Astrocyte of the hippocampus (primary cell): ENCODE data around the gene PHYHD1.

ENCODE experiments used
- DNase-seq: peaks from one replicate; pipeline ENCODE4 v3.0.0; 2011; ENCODE audit warnings: low read depth, low spot score

Gene PHYHD1

DNA sequence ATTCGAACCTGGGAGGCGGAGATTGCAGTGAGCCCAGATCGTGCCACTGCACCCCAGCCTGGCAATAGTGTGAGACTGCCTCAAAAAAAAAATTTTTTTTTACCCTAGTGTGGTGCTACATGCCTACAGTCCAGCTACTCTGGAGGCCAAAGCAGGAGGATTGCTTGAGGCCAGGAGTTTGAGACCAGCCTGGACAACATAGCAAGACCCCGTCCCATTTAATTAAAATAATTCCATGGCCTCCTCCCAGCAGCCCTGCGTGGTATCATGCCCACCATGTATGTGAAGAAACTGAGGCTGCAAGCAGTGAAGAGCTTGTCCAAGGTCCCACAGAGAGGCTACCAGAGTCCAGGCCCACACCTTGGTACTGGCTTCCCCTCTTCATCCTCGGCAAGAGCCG, 19.4 kb upstream of the PHYHD1 start:
- no peak for DNase-seq

DNA sequence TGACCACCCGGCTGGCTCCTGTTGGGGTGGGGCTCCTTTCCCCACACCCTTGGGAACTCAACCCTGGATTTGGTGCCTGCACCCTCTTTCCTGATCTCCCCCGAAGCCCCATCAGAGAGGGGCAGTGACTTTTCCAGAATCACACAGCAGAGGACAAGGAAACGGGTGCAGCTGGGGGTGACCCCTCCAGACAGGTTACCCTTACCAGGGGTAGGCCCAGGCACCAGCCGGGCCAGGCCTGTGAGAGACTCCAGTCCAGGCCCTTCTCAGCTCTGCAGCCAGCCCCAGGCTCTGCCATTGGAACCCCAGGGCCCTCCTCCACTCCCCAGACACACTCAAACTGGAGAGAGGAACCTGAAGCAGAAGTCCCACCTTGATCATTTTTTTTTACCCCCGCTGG, 19.0 kb upstream of the PHYHD1 start:
- DNase-seq = no peak

DNA sequence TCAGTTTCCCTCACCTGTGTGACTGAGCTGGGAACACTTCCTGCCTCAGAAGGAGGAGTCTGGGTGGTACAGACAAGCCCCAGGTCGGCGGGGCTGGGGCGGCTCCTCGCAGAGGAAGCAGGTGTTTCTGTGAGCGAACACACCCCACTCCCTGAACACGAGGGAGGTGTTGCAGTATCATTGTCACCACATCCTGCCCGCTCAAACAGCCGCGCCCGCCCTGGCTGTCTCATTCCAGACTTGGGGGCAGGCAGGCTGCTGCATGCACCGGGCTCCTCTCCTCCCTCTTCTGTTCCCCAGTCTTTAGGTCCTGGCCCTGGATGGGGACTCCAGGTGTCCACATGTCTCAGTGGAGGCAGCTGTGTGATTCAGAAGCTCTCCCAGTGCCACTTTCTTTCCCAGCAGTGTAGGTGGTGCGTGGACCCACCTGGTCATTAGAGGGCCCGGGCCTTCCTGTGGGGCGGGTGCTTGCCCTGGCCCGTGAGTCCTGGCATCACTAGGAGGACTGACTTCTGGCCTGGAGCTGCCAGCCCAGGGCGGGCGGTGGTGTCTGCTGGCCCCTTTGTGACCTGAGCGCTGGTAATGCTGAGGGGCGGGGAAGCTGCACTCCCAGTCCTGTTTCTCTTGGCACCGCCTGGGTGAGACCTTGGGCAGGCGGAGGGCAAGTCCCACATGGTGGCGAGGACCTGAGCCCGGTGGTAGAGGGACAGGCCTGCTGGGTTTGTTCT, 18.3 kb upstream of the PHYHD1 start:
- no peak for DNase-seq

DNA sequence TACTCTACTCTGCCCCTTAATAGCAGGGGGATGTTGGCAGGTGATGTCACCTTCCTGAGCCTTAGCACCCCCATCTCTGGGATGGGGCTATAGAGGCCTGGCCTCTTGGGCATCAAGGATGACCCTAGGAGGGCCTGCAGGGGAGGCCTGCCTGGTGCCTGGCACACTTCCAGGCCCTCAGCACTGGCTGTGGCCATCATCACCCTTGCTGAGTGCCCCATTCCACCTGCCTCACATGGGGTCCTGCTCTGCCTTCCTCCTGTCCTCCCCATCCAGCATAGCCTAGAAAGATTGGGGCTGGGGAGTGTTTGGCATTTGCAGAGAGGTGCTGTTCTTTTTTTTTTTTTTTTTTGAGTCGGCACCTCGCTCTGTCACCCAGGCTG, 17.7 kb upstream of the PHYHD1 start:
- DNase-seq = no peak

DNA sequence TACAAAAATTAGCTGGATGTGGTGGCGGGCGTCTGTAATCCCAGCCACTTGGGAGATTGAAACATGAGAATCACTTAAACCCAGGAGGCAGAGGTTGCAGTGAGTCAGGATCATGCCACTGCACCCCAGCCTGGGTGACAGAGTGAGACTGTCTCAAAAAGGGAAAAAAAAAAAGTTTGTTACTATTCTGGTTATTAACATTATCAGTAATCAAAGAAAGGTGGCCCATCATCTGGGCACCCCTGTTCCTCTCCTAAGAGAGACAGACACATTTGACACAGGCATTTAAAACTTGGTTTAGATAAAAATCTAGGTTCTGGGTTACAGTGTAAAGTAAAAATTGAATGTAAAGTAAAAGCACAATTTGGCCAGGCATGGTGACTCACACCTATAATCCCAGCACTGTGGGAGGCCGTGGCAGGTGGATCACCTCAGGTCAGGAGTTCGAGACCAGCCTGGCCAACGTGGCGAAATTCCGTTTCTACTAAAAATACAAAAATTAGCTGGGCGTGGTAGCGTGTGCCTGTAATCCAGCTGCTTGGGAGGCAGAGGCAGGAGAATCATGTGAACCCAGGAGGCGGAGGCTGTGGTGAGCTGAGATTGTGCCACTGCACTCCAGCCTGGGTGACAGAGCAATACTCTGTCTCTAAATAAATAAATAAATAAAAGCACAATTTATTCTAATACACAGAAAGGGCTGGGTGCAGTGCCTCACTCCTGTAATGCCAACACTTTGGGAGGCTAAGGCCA, 16.7 kb upstream of the PHYHD1 start:
- DNase-seq = no peak

DNA sequence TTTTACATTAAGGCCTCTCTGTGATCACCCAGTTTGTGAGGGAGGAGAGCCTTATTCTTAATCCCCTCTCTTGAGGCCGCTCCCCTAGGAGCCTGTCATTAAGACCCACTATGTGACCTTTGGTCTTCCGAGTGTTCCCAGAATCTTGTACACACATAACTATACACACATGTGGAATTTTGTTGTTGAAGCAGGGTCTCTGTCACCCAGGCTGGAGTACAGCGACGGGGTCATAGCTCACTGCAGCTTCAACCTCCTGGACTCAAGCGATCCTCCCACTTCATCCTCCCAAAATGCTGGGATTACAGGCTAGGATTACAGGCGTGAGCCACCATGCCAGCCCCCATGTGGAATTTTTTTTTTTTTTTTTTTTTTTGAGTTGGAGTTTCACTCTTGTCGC, 14.8 kb upstream of the PHYHD1 start:
- no peak for DNase-seq

DNA sequence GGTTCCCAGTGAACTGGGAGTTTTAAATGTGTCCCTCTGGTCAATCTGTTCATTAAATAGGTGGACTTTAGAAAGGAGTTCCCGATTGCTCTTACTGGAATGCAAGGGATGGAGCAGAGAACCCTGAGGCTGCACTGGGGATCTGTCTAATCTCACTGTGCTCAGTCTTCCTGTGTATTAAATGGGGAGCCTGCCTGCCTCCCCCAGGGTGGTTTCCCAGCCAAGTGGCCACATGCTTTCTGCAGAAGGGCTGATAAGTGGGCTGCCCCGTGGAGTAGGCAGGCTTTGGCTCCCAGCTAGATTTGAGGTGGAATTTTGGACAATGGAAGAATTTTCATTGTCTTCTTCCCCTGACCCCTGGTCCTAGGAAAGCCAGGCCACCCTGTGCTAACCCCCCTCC, 14.0 kb upstream of the PHYHD1 start:
- DNase-seq = no peak

DNA sequence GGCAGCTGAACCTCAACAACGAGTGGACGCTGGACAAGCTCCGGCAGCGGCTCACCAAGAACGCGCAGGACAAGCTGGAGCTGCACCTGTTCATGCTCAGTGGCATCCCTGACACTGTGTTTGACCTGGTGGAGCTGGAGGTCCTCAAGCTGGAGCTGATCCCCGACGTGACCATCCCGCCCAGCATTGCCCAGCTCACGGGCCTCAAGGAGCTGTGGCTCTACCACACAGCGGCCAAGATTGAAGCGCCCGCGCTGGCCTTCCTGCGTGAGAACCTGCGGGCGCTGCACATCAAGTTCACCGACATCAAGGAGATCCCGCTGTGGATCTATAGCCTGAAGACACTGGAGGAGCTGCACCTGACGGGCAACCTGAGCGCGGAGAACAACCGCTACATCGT, 12.4 kb upstream of the PHYHD1 start:
- DNase-seq = no peak

DNA sequence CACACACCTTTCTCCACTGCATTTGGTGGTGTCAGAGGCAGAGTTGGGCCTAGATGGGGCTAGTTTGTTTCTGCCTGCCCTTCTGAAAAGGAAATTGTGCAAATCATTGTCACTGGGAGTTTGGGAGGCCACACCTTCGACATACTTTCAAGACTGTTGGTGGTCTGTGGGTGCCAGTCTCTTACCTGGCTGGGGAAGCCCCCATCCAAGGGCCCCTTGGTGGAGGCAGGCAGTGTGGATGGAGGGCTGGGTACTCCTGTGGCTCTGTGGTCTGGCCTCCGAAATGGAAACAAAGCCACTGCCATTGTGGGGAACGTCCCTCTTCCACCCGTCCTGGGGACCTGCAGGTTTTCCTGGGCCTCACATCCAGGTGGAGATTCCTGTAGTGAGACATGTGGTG, 10.9 kb upstream of the PHYHD1 start:
- no peak for DNase-seq

DNA sequence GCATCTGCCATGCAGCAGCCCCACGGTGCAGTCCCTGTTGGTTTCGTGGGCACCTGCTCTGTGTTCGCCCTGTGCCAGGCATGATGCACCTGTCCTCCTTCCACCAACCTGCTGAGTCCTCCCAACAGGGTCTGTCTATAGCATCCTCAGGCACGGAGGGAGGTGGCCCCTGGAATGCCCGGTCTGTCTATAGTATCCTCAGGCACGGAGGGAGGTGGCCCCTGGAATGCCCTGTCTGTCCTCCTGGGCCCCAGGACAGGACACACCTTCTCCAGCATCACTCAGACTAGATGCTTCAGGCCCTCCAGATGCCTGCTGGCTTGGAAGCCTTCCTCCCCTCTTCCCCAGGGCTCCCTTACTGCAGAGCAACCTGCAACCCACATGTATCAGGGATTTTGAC, 9.9 kb upstream of the PHYHD1 start:
- DNase-seq = no peak

DNA sequence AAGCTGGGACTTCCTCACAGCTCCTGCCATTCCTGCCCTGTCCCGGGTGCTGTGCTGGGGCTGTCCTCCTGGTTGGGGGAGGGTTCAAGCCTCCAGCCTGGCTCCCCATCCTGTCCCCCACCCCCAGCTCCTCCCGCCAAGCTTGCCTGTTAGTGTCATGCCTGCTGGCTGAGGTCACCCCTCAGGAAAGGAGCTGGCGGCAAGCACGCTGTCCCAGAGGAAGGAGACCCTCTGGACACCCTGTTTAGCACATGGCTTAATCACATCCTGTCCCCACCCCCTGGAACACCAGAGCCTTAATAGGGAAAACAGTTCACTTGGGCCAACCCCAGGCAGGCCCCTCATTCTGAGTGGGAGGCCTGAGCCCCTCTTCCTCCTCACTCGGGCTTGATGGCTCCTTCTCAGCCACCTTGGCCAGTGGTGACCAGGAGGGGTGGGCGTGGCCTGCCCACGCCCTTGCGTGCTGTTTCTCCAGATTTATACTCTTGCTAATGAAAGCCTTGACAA, 9.2 kb upstream of the PHYHD1 start:
- DNase-seq = peak; percentile 84

DNA sequence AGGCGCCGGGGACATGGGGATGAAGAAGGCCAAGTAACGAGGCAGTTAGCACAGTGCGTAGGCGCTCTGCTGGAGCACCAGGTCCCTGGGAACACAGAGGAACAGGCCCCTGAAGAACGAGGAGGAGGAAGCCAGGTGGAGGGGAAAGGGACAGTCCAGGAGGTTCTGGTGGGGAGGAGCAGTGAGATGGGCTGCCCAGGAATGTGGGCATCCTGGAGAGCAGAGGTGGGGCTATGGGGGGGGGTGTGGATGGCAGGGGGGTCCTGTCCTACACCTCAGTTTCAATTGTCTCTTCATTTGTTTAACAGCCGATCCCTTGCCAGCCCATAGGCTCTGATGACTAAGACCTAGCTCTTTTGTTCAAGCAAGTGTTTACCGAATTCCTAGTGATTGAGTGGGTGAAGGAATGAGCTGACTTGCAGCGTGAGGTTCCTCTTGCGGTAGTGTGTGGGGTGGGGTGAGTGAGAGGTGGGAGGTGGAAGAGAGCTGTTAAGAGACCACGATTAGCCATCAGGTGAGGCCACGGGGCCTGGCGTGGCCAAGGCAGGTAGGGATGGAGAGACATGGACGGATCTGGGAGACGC, 8.4 kb upstream of the PHYHD1 start:
- peak; percentile 95 for DNase-seq

DNA sequence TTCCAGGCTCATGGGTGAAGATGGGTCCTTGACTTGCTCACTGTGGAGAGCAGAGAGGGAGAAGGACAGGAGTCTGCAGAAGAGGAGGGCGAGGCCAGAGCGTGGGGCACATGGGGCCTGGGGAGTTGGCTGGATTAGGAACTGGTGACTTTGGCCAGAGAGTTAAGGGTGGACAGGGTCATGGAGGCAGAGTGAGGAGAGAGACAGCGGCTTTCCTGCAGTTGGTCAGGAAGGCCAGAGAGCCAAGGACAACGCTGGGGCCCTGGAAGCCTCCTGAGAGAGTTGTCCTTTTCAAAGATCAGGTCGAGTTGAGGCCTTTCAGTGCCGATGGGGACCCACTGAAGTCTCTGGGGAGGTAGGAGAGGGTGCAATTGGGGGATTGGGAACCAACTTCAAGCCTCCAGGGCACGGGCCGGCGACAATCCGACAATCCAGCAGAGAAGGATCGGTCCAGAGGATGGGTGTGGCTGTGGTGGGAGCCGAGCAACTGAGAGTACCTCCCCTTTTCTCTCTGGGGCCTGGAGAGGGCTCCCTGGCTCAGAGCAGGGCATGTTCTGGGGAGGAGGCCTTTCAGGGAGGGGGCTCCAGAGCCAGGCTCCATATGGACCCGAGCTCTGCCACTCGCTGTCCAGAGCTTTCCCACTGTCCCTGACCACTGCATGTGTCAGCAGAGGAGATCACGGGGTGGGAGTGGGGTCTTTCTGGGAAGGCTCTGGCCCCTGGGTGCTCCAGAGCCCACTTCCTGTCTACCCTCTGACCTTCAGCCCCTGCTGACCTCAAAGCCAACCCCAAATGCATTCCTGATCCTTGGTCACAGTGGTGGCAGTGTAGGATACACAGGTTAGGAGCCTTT, 7.5 kb upstream of the PHYHD1 start:
- DNase-seq = no peak

DNA sequence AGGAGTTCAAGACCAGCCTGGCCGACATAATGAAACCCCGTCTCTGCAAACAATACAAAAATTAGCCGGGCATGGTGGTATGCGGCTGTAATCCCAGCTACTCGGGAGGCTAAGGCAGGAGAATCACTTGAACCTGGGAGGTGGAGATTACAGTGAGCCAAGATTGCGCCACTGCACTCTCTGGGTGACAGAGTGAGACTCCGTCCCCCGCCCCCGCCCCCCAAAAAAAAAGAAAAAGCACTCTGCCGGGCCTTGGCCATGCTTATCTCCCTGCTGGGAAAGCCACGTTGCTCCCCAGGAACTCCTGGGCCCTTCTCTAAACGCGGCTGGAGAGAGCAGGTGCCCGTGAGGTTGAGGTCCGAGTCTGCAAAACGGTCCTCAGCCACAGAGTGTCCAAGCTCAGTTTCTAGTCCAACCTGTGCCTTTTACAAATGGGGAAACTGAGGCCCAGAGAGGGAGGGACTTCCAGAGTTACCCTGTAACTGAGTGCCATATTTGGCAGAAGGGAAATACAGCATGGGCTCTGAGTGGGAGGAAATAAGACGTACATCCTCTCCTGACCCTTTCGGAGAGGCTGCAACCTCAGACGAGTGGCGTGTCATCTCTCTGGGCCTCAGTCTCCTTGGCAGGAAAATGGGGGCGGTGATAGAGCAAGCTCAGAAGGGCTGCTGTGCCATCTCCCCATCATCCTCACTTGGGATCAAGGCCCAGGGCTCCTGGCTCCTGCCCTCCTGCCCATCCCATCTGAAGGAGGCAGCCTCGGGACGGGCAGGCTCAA, 6.6 kb upstream of the PHYHD1 start:
- DNase-seq = no peak

DNA sequence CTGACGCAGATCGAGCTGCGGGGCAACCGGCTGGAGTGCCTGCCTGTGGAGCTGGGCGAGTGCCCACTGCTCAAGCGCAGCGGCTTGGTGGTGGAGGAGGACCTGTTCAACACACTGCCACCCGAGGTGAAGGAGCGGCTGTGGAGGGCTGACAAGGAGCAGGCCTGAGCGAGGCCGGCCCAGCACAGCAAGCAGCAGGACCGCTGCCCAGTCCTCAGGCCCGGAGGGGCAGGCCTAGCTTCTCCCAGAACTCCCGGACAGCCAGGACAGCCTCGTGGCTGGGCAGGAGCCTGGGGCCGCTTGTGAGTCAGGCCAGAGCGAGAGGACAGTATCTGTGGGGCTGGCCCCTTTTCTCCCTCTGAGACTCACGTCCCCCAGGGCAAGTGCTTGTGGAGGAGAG, 4.6 kb upstream of the PHYHD1 start:
- DNase-seq = peak; percentile 36

DNA sequence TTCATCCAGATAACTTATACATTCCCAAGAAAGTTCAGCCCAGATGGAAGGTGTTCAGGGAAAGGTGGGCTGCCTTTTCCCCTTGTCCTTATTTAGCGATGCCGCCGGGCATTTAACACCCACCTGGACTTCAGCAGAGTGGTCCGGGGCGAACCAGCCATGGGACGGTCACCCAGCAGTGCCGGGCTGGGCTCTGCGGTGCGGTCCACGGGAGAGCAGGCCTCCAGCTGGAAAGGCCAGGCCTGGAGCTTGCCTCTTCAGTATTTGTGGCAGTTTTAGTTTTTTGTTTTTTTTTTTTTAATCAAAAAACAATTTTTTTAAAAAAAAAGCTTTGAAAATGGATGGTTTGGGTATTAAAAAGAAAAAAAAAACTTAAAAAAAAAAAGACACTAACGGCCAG, 4.0 kb upstream of the PHYHD1 start:
- no peak for DNase-seq

DNA sequence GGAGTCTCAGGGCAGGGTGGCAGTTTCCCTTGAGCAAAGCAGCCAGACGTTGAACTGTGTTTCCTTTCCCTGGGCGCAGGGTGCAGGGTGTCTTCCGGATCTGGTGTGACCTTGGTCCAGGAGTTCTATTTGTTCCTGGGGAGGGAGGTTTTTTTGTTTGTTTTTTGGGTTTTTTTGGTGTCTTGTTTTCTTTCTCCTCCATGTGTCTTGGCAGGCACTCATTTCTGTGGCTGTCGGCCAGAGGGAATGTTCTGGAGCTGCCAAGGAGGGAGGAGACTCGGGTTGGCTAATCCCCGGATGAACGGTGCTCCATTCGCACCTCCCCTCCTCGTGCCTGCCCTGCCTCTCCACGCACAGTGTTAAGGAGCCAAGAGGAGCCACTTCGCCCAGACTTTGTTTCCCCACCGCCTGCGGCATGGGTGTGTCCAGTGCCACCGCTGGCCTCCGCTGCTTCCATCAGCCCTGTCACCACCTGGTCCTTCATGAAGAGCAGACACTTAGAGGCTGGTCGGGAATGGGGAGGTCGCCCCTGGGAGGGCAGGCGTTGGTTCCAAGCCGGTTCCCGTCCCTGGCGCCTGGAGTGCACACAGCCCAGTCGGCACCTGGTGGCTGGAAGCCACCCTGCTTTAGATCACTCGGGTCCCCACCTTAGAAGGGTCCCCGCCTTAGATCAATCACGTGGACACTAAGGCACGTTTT, 3.5 kb upstream of the PHYHD1 start:
- DNase-seq = peak; percentile 92

DNA sequence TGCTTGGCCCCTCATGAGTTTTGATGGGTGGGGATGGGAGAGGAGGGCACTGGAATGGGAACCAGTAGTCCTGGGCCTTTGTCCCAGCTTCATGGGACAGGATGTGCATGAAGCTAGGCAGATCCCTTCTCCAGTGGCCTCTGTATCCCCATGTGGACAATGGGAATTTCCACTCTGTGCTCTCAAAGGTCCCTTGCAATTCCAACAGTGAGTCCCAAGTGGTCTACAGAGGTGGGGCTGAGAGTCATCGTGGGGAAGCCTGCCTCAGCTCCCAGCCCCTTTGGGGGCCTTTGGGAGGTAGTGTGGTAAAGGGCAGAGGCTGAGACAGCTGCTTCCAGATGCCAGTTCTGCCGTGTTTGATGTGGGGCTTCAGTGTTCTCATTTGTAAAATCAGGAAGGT, 1.9 kb upstream of the PHYHD1 start:
- DNase-seq = no peak

DNA sequence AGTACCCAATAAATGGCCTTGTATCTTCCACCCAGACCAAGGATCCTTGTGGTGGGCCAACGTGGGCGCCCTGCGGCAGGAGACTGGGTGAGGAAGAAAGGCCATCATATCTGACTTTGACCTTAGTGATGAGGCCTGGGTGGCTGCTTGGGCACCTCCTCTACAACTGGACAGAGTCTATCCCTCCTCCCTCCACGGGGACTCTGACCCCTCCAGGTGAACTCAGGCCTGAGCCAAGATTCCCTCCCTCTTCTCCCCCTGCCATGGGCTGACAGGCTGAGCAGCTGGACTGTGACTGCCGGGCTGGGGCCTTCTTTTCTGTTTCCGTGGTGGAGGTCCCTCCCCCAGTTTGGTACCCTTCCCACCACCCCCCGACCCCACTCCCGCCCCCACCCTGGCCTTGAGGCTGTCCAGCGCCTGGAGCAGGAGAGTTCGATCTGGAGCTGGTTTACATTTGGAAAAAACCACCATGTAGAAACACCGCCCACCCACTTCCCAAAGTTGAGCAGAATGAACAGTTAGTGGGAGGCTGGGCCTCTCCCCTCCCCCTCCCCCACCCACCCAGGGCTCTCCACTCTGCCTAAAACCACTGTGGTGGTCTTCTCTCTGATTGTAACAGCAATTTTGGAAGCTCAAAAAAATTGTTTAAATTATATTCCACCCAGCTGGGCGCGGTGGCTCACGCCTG, 1.2 kb upstream of the PHYHD1 start:
- no peak for DNase-seq
